Stimulated activated CD4-positive, alpha-beta T cell treated with anti-CD3 and anti-CD28 coated beads, TNF-alpha, amount 100 ng/mL, for 48 hours (primary cell): ENCODE measurements around the gene FCGR3B.
"Not testable (repeated sequence)": the region's sequence is repeated elsewhere in the genome, so short reads cannot be mapped to it uniquely, and the experiment has no call there.

ENCODE experiments used
- DNase-seq, 3 donors: peaks; one replicate each; pipeline ENCODE4 v3.0.0-alpha.2; 2020; ENCODE audit warnings: low read depth in 3 of 3

The FCGR3B gene

DNA sequence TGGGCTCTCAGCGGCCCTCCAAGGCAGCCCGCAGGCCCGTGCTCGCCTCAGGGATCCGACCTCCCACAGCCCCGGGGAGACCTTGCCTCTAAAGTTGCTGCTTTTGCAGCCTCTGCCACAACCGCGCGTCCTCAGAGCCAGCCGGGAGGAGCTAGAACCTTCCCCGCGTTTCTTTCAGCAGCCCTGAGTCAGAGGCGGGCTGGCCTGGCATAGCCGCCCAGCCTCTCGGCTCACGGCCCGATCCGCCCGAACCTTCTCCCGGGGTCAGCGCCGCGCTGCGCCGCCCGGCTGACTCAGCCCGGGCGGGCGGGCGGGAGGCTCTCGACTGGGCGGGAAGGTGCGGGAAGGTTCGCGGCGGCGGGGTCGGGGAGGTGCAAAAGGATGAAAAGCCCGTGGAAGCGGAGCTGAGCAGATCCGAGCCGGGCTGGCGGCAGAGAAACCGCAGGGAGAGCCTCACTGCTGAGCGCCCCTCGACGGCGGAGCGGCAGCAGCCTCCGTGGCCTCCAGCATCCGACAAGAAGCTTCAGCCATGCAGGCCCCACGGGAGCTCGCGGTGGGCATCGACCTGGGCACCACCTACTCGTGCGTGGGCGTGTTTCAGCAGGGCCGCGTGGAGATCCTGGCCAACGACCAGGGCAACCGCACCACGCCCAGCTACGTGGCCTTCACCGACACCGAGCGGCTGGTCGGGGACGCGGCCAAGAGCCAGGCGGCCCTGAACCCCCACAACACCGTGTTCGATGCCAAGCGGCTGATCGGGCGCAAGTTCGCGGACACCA lies 25.0 kb downstream of the FCGR3B start:
- DNase-seq = not testable (repeated sequence)

DNA sequence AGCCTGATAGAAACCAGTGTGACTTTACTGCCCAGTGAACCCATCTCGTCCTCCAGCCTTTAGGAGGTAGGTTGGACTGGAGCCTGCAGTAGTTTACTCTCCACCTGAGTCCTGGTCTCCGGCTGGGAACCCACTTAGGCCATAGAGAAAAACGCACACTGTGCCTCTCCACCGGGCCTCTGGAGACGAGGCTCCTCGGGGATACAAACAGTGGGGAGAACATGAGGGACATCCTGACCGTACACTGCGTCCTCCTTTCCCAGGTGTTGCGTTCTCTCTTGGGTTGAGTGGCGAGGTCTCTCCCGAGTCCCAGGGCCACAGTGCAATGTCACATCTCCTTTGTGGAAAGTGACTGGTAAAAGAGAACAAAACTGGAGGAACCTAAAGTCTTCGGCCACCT lies 26.0 kb downstream of the FCGR3B start:
- DNase-seq = not testable (repeated sequence)

DNA sequence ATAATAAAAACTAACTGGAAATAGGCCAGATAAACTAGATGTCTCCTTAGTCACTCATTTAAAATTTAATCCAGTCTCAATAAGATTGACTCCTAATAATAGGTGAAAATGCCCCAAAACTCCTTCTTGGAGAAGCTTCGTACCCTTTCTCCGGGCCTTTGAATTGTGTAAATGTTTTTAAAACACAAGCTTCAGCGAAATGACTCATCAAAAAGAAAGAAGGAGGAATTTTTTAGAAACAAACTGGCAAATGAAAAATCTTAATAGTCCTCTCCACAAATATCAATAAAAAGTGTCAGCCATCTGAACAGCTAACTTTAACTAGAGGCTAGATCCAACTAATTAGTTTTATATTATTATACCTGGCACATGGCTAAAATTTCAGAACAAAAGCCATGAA lies 33.9 kb downstream of the FCGR3B start:
- not testable (repeated sequence) for DNase-seq

DNA sequence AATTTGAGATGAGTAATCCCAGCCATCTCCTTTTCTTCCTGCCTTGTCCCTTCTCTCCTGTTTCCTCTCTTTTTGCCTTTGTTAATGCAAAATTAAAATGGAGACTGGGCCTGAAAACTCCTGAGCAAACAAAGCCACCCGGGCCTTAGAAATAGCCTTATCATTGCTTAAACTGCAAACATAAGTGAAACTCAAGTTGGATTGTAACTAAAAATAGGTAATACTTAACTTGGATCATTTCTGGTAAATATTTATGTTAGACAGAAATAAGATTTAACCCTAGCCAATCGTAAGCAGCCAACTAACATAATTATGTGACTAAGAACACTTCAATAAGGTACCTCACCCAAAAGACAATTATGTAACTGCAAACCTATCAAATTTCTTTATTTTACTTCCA lies 35.4 kb downstream of the FCGR3B start:
- not testable (repeated sequence) for DNase-seq

DNA sequence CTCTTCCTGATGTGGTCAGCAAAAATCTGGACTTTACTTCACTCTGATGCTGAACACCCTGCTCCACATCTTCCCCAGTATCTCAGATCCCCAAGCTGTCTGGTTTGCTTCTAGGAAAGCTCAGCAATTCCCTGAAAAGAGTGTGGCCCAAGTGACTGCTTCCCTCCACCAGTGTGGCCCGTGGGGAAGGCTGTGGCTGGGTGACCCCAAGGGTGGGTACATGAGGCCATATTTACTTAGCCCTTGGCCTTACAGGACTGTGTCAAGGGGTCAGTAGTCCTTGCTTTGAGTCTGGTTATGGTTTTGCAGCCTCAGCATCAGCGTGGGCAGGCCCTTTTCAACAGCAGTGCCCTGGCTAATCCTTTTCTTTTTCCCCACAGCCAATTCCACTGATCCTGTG lies 35.8 kb downstream of the FCGR3B start:
- DNase-seq = not testable (repeated sequence)

DNA sequence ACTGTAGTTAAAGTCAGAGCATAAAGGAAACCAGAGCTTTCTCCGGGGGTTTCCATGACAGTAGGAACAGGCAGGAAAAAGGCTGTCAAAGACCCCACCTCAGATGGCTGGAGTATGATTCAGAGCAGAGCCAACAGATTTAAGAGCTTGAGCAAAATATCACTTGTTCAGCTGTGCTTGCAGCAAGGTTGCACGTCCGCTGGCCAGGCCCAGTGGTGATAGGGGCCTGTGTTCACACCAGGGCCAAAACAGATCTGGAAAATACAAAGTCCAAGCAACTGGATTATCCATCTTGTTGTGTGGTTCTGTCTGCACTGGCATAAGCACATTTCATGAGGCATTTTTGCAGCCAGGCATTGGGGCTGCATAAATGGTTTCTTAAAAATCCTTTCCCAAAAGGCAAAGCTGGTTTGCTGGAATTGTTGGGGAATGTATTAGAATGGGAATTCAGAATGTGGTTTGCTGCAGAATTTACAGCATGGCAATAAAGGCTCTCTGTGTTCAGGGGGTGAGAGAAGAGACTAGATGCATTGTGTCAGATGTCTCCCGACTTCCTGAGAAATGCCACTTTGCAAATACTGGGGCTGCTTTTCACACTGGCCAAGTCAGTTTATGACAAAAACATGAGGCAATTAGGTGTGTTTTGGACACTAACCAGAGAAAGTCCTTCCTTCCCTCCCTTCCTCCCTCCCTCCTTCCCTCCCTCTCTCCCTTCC lies 36.5 kb downstream of the FCGR3B start:
- DNase-seq = not testable (repeated sequence)

DNA sequence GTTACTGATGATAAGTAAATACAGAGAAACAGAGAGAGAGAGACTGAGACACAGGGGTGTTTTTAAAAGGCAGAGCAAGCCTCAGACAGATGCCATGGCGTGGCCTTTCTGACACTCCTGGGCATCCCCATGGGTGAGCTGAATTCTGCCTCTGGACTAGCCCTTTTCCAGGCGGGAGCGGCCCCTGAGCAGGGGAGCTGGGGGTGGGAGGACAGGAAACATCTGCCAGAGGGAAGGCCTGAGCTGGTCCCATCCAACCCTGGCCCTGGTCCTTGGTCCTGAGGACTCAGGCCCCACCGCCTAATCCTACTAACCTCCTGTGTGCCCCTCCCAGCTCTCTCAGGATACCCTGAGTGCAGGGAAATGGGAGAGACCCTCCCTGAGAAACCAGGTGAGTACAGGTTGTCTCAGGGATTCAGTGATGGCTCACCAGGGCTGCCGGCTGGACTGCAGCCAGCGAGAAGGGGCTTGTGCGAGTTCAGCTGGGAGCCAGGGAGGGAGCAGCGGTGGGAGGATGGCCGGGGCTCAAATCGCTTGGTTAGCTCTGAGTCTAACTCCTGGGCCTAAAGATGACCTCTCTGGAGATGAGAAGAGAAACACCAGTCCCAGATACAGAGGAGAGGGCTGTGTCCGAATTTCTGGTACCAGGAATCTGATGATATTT lies 37.8 kb downstream of the FCGR3B start:
- not testable (repeated sequence) for DNase-seq

DNA sequence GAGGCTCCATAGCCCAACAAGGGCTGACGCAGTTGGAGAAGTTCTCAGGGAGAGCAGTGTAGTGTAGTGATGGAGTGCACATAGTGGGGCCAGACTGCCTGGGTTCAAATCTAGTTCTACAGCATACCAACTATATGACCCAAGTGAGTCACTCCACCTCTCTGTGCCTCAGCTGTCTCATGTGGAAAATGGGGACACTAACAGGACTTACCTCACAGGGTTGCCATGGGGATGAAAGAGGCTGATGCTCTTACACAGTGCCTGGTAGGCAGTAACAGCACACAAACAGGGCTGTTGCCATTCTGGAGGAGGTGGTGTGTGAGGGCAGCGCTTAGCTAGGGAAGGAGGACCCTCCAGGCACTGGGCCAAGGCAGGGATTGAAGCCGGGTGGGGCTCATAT lies 38.4 kb downstream of the FCGR3B start:
- DNase-seq = not testable (repeated sequence)

DNA sequence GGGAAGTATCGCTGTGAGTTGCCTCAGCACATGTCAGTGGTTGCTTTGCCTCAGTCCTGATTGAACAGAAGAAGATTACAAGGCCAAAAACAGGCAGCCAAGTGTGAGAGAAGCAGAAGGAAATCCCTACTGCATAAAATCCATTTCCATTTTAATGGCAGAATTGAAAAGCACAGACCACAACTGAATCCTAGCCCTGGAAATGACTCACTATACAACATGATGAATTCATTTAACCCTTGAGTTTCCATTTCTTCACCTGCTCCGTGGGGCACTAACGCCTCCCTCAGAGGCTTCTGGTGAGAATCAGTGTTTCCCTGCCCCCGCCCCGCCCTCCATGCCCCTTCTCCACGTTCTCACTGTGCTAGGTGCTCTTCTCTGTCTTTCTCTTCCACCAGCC lies 41.1 kb downstream of the FCGR3B start:
- DNase-seq = not testable (repeated sequence)

DNA sequence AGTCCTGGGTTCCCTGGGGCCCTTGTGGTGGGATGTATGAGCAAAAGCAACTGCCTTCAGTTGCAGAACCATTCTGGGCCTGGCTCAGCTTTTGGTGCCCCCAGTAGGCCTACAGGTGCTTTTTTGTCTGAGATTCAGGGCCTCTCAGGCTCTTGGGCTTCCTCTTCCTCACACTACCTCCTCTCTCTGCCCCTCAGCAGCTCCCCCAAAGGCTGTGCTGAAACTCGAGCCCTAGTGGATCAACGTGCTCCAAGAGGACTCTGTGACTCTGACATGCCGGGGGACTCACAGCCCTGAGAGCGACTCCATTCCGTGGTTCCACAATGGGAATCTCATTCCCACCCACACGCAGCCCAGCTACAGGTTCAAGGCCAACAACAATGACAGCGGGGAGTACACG lies 41.6 kb downstream of the FCGR3B start:
- DNase-seq = not testable (repeated sequence)

DNA sequence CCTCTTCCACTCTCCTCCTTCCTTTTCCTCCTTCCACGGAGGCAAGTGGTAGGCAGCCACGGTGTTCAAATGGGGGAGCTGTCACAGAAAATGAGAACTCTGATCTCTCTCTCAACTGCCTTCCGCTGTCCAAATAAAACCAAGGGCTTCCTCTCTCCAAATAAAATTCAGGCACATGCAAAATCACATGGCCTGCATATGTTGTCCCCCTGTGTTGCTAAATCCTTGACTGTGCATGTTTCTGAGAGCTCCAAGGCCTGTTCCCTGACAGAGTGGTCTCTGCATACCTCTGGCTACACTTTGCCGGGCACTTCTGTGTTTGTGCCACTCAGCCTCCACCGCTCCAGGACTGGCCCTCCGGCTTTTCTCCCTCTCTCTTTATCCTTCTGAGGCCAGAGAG lies 42.4 kb downstream of the FCGR3B start:
- not testable (repeated sequence) for DNase-seq

DNA sequence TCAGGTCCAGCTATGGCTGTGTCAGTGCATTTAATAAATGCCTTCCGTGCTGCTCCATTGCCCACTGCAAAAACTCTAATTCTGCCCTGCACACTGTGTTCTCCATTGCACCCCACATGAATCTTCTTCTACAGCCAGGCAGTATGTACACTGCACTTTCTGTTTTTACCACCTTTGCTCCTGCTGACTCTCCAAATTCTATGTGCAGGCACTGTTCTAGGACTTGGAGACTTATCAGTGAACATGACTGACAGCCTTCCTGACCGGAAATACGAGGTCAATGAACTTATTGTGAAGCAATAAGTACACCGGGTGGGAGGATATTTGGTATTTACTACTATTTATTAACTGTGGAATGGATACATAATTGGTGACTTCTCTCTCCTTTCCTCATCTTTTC lies 48.1 kb downstream of the FCGR3B start:
- DNase-seq = not testable (repeated sequence)

DNA sequence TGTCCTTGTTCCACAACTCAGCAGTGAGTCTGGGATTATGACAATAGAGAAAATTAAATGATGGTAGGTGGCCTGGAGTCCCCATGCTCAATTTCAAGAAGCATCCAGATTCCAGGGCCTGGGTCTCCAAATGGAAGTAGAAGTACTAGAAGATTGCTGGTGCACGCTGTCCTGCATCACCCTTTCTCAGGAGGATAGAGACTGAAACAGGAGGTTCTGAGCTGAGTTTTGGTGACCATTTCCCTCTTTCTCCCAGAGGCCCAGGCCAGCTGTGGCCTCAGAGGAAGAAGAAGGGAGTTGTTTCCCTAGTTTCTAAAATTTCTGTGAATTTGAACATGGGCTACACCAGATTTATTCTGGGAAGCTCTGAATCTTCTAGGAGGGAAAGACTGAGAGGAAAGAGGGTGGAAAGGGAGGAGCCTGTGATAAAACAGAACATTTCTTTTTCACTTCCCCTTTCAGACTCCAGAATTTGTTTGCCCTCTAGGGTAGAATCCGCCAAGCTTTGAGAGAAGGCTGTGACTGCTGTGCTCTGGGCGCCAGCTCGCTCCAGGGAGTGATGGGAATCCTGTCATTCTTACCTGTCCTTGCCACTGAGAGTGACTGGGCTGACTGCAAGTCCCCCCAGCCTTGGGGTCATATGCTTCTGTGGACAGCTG lies 50.0 kb downstream of the FCGR3B start:
- not testable (repeated sequence) for DNase-seq

DNA sequence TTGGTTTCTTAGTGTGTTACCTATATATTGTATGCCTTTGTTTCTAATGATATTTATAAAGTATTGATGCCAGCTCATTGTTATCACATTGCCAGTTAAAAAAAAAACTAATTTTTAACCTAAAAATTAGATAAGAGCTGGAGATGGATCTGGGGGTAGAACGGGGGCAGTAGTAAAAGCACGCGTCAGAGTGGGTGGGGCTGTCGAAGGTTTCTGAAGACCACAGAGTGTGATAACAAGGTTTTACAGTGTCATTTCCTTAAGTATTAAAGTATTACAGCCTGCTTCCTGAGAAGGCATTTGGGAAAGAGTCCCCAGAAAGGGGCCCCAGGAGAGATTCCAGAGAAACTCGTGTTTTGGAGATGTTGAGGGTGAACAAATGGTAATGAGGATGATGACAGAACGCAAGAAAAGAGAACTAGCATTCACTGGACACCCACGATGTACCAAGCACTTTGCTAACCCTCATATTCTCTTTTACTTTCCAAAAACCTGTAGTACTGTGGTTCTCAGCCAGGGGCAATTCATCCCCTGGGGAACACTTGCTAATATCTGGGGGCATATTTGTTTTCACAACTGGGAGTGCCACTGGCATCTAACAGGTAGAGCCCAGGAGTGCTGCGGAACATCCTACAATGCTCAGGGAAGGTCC lies 51.0 kb downstream of the FCGR3B start:
- DNase-seq = not testable (repeated sequence)

DNA sequence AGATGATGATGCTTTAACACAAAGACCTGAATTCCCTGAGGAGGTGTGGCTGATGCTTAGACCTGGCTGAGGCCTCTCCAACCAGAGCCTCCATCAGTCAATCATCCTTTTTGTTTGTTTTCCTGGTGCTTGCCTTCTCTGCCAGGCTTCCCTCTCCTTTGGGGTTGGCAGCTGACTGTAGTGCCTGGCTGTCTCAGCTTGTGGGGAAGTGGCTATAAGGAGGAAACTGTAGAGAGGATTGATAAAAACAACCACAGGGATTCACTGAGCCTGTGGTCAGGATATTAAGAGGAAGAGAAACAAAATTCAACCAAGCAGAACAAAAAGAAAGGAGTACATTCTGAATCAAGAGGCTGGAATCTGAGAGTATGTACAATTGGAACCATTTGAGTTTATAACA lies 54.3 kb downstream of the FCGR3B start:
- not testable (repeated sequence) for DNase-seq
